NB4 (cell line): Measurements from ENCODE around the gene ZNF160.
A peak's percentile ranks its signal among the peaks of the same experiment; 100 is the strongest.

ENCODE experiments used
- DNase-seq: peaks from one replicate; pipeline ENCODE4 v3.0.0; 2010; ENCODE audit warnings: low read depth
- H3K4me3 ChIP-seq: one replicate; pipeline ENCODE4 v1.5.1; 2011; ENCODE audit warnings: mild to moderate bottlenecking, low read depth, low read length, moderate library complexity
- MYC ChIP-seq: IDR thresholded peaks from 2 replicates; pipeline ENCODE4 v1.6.1; 2011; ENCODE audit warnings: low read depth, low read length
- POLR2A ChIP-seq: IDR thresholded peaks from 2 replicates; pipeline ENCODE4 v1.6.1; 2011; ENCODE audit warnings: mild to moderate bottlenecking; ENCODE audit not compliant: insufficient read length; ENCODE audit errors: extremely low read depth
- TF ChIP-seq, protein P1 (sequence below): IDR thresholded peaks from 2 replicates; pipeline ENCODE4 v1.6.1; 2011; ENCODE audit warnings: low read depth, low read length
- TF ChIP-seq, protein P2 (sequence below): IDR thresholded peaks from one replicate; pipeline ENCODE4 v1.5.1; 2012; ENCODE audit warnings: low read depth, low read length

Gene ZNF160

DNA sequence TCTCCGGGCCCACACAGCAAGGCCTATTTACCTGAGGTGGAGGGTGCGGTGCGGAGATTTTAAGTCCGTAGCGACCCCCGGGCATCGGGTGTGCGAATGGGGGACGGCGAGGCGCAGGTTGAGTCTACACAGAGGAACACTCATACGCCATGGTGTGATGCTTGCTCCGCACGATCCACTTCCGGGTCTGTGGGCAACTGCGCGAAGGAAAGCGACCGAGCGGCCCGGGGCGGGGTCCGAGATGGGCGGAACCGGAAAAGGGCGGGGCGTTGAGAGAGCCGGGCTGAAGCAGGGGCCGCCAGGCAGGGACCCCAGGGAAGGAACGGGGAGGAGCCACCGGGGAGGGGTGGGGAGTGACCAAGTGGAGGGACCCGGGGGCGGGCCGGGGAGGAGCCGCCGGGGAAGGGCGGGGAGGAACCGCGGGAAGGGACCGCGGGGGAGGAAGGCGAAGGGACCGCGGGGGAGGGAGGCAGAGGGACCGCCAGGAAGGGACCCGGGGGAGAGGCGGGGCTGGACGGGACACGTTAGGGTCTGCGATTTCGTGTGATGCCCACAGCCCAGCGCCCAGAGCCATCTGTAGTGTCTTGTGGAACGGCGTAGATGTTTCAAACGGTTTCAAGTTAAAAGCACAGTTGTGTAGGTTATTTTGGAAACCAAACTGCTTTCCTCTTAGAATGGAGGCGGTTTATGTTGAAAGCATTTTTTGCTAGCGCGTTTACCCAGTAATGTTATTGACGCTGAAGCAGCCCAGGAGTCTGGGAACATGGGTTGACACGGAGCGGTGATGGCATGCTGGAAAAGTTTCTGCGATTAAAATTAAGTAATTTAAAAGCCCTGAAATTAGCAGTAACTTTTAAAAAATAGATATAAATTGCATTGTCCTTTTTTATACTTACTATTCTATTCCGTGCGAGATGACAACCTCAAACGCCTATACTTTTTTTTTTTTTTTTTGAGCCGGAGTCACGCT lies at the start of gene ZNF160:
TSS of gene ZNF160 (minus strand) at position 189 of the 970 bp plus-strand sequence. CDS start 17,146 bp downstream, outside the sequence.
- DNase-seq, result peak; percentile 98

DNA sequence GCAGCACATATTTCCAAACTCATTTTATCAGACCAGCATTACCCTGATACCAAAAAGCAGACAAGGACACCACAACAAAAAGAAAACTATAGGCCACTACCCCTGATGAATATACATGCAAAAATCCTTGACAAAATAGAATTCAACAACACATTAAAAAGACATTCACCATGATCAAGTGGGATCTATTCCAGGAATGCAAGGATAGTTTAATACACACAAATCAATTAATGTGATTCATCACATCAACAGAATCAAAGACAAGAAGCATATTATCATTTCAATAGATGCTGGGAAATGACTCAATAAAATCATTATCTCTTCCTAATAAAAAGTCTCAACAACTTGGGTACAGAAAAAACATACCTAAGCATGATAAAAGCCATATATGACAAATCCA lies 44.4 kb upstream of the ZNF160 start:
- TF ChIP-seq, protein P1, sequence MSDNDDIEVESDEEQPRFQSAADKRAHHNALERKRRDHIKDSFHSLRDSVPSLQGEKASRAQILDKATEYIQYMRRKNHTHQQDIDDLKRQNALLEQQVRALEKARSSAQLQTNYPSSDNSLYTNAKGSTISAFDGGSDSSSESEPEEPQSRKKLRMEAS, result no peak
- no peak for TF ChIP-seq MYC
- TF ChIP-seq, protein P2, sequence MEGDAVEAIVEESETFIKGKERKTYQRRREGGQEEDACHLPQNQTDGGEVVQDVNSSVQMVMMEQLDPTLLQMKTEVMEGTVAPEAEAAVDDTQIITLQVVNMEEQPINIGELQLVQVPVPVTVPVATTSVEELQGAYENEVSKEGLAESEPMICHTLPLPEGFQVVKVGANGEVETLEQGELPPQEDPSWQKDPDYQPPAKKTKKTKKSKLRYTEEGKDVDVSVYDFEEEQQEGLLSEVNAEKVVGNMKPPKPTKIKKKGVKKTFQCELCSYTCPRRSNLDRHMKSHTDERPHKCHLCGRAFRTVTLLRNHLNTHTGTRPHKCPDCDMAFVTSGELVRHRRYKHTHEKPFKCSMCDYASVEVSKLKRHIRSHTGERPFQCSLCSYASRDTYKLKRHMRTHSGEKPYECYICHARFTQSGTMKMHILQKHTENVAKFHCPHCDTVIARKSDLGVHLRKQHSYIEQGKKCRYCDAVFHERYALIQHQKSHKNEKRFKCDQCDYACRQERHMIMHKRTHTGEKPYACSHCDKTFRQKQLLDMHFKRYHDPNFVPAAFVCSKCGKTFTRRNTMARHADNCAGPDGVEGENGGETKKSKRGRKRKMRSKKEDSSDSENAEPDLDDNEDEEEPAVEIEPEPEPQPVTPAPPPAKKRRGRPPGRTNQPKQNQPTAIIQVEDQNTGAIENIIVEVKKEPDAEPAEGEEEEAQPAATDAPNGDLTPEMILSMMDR, result no peak
- no peak for TF ChIP-seq POLR2A
- no peak overlapping the region for H3K4me3 ChIP-seq
- DNase-seq, result no peak

More for the DNA sequence above, at the start of gene ZNF160:
- TF ChIP-seq POLR2A (peak; percentile 90), MYC (peak; percentile 35; the same call in 1 of the 2 replicates)
- TF ChIP-seq, protein P1, result peak; percentile 49; the same call in 1 of the 2 replicates
- TF ChIP-seq, protein P2, result no peak
- H3K4me3 ChIP-seq, result peak within 1 kb of the TSS; percentile 74

DNA sequence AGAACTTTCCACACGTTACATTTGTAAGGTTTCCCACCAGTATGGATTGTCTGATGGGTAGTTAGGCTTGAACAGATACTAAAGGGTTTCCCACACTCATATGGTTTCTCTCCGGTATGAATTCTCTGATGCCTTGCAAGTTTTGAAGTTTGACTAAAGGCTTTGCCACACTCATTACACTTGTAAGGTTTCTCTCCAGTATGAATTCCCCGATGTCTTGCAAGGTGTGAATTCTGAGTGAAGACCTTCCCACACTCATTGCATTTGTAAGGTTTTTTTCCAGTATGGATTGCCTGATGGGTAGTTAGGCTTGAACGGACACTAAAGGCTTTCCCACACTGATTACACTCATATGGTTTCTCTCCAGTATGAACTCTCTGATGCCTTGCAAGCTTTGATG lies 37.1 kb upstream of the ZNF160 start:
- TF ChIP-seq, protein P1, result no peak
- TF ChIP-seq MYC (no peak), POLR2A (no peak)
- TF ChIP-seq, protein P2, result no peak
- H3K4me3 ChIP-seq, result no peak overlapping the region
- DNase-seq, result no peak

DNA sequence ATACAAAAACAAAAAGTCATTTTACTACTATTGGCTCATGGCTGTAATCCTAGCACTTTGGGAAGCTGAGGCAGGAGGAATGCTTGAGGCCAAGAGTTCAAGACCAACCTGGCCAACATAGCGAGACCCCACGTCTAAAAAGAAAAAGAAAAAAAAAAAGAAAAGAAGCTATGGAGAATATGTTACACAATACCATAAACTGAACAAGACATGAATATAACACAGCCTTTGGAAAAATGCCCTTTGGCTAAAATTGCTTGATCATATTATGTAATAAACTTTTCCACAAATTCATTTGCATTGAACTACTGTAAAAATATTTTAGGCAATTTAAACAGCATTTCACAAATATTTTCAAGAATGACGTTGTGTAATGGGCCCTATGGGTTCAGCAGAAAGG lies 33.2 kb upstream of the ZNF160 start:
- TF ChIP-seq, protein P1, result no peak
- TF ChIP-seq, protein P2, result no peak
- TF ChIP-seq POLR2A, result no peak
- no peak for TF ChIP-seq MYC
- no peak for DNase-seq

DNA sequence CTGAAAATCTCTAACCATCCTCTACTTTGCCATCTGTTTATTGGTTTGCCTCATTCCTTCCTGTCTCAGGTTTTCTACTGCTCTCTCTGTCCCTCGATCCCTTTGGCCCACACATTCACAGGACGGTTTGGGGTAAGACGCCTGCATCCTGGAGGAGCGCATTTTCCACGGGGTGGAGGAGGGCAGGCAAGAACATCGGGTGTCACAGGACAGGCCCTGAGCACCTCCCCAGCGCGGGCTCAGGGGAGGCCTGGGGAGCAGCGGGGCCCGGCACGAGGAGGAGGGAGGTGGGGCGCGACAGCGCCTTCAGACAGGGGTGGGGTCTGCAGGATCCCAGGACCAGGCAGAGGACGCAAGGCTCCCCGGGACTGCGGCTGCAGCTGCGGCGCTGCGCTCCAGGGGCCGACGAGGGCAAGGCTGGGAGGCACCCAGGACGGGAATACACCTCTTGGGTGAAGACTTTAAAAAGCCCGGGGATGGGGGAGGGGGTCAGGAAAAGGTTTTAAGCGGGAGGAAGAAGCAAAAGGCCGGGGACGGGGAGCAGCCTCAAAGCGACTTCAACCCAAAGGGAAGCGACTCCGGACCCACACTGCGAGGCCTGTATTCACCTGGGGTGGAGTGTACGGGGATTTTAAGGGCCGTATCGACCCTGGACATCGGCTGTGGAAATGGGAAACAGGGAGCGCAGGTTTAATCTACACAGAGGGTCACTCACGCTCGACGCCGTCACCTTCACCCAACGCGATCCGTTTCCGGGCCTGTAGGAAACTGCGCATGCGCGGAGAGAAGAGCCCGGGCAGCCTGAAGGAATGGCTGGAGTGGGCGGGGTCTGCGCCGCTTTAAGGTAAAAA lies 29.1 kb upstream of the ZNF160 start, which contains the start of gene ZNF415:
TSS of gene ZNF415 (minus strand) at position 770 of the 851 bp plus-strand sequence. CDS start 10,234 bp downstream, outside the sequence.
- no peak within 1 kb of the TSS for H3K4me3 ChIP-seq
- no peak for DNase-seq
- no peak for TF ChIP-seq MYC
- TF ChIP-seq, protein P1, result no peak
- TF ChIP-seq, protein P2, result no peak
- no peak for TF ChIP-seq POLR2A

More for the DNA sequence above, 33.2 kb upstream of the ZNF160 start:
- no peak overlapping the region for H3K4me3 ChIP-seq
